HepG2 (cell line): ENCODE data around the gene PPP3CB. TPM values are rescaled to one million over a fixed set of nuclear protein-coding genes. Genes with fewer than 3 reads are reported as not detected.

ENCODE experiments used
- ATF2 ChIP-seq: sonication (generic); formaldehyde crosslinking; IDR thresholded peaks from 2 replicates; pipeline ENCODE4 v1.4.0; 2020; ENCODE audit warnings: missing genetic modification reagents
- CEBPB ChIP-seq: IDR thresholded peaks from 2 replicates; pipeline ENCODE4 v1.6.1; 2011; ENCODE audit warnings: low read depth, low read length, improper control_type of control experiment, borderline replicate concordance
- CREBL2 ChIP-seq: sonication (generic); formaldehyde crosslinking; IDR thresholded peaks from 2 replicates; pipeline ENCODE4 v1.8.1; 2023; ENCODE audit warnings: missing genetic modification reagents, mild to moderate bottlenecking, borderline replicate concordance
- E2F5 ChIP-seq: sonication (generic); formaldehyde crosslinking; conservative IDR thresholded peaks from 2 replicates; pipeline ENCODE4 v1.4.0; 2020; ENCODE audit warnings: missing genetic modification reagents
- ELF4 ChIP-seq: sonication (generic); formaldehyde crosslinking; IDR thresholded peaks from 2 replicates; pipeline ENCODE4 v1.5.0; 2020; ENCODE audit warnings: missing genetic modification reagents, mild to moderate bottlenecking, moderate library complexity, borderline replicate concordance
- NFATC3 ChIP-seq: sonication (generic); formaldehyde crosslinking; IDR thresholded peaks from 2 replicates; pipeline ENCODE4 v1.5.1; 2020; ENCODE audit warnings: mild to moderate bottlenecking, missing genetic modification reagents
- PLSCR1 ChIP-seq: sonication (generic); formaldehyde crosslinking; IDR thresholded peaks from 2 replicates; pipeline ENCODE4 v1.5.0; 2020; ENCODE audit warnings: missing genetic modification reagents, mild to moderate bottlenecking, borderline replicate concordance
- POLR2A ChIP-seq, 2 experiments: IDR thresholded peaks; 2 replicates each; pipeline ENCODE4 v1.6.1; 2011; ENCODE audit warnings: low read depth in 2 of 2, low read length in 2 of 2, mild to moderate bottlenecking in 1 of 2, moderate library complexity in 1 of 2; ENCODE audit not compliant: insufficient read depth in 1 of 2
- PPARG ChIP-seq: conservative IDR thresholded peaks from 2 replicates; pipeline ENCODE4 v1.6.1; 2016; ENCODE audit warnings: missing biosample characterization, missing genetic modification reagents
- RBM22 ChIP-seq: fragments of 200-400 bp; formaldehyde crosslinking; optimal IDR thresholded peaks from 2 replicates; pipeline ENCODE3; 2017; ENCODE audit warnings: mild to moderate bottlenecking, low read length, moderate library complexity
- REPIN1 ChIP-seq: sonication (generic); formaldehyde crosslinking; IDR thresholded peaks from 2 replicates; pipeline ENCODE4 v1.8.0; 2022; ENCODE audit warnings: missing genetic modification reagents, low read depth, mild to moderate bottlenecking, borderline replicate concordance
- THAP7 ChIP-seq: sonication (generic); formaldehyde crosslinking; IDR thresholded peaks from 2 replicates; pipeline ENCODE4 v1.8.1; 2023; ENCODE audit warnings: mild to moderate bottlenecking, missing genetic modification reagents
- TRIM22 ChIP-seq: fragments of 450-650 bp; IDR thresholded peaks from 2 replicates; pipeline ENCODE4 v1.6.1; 2017
- ZFP36L2 ChIP-seq: sonication (generic); formaldehyde crosslinking; IDR thresholded peaks from 2 replicates; pipeline ENCODE4 v1.4.0; 2020; ENCODE audit warnings: missing genetic modification reagents
- ZNF367 ChIP-seq: sonication (generic); formaldehyde crosslinking; IDR thresholded peaks from 2 replicates; pipeline ENCODE4 v1.4.0; 2020; ENCODE audit warnings: missing genetic modification reagents, borderline replicate concordance
- ZNF512 ChIP-seq: sonication (generic); formaldehyde crosslinking; IDR thresholded peaks from 2 replicates; pipeline ENCODE4 v1.4.0; 2020; ENCODE audit warnings: mild to moderate bottlenecking, missing genetic modification reagents
- ZNF746 ChIP-seq: sonication (generic); formaldehyde crosslinking; IDR thresholded peaks from 2 replicates; pipeline ENCODE4 v1.8.0; 2022; ENCODE audit warnings: mild to moderate bottlenecking, missing genetic modification reagents
- polyA plus RNA-seq, 8 experiments: library from polyadenylated mRNA; depleted of rRNA in 3 of 8; stranded (reverse) in 7 of 8; unstranded in 1 of 8; fragments of >200 nt; fragmentation: Illumina TruSeq in 4 of 8; extraction: Trizol in 4 of 8; gene quantifications; 2 replicates each; pipeline versions ENCODE4 v1.2.1 to v1.2.3, GENCODE V29; 2011 to 2016; ENCODE audit warnings: low read depth in 4 of 8, missing spikeins in 1 of 8, mixed read lengths in 1 of 8; ENCODE audit not compliant: insufficient read depth in 1 of 8
- total RNA-seq, 5 experiments: library from RNA; depleted of rRNA; stranded (reverse); fragments of >200 nt; fragmentation: Illumina TruSeq; extraction: Trizol; gene quantifications; 2 replicates each; pipeline ENCODE4 v1.2.3, GENCODE V29; 2016; ENCODE audit warnings: low read depth in 1 of 5

PPP3CB gene
- total and polyA plus RNA-seq, 2 of the 13 experiments (the other 11 are each of a cell fraction or from before 2014, with no cell fraction given), result 8.7 to 11.4 TPM

- TF ChIP-seq THAP7 (CRISPR knock-in tag) (no peak), ZNF746 (CRISPR knock-in tag) (peak; percentile 44; the same call in 1 of the 2 replicates), CREBL2 (CRISPR knock-in tag) (no peak; the same call in none of the 2 replicates), ZNF367 (no peak), ZNF512 (CRISPR knock-in tag) (no peak), ELF4 (CRISPR knock-in tag) (no peak; the same call in 1 of the 2 replicates), ATF2 (peak; percentile 53; the same call in 1 of the 2 replicates), REPIN1 (no peak; the same call in 1 of the 2 replicates), ZFP36L2 (no peak), POLR2A (IDR thresholded peaks at IDR 0.05; ENCODE audit: insufficient read depth in 1 of 2, low read depth in 2 of 2, low read length in 2 of 2) (peak; percentile 61 to 83), PPARG (CRISPR knock-in tag) (no peak), RBM22 (no peak), NFATC3 (CRISPR knock-in tag) (no peak), E2F5 (CRISPR knock-in tag) (no peak; the same call in 1 of the 2 replicates), CEBPB (no peak), TRIM22 (no peak), PLSCR1 (CRISPR knock-in tag) (no peak)
Measured at GRCh38 chr10:73413528-73414229, 82.1 kb downstream of the PPP3CB start, which contains the start of gene ANXA7 (continued).
